Breast epithelium (tissue), 3 donors: ENCODE results near the gene CNKSR3.
"Not testable (repeated sequence)": the region's sequence is repeated elsewhere in the genome, so short reads cannot be mapped to it uniquely, and the experiment has no call there.

Experiments used
- CTCF ChIP-seq, 3 donors: fragments of 450-650 bp; IDR thresholded peaks; one replicate each; pipeline ENCODE4 v1.5.1; 2016 to 2017; ENCODE audit warnings: antibody characterized with exemption in 3 of 3, mild to moderate bottlenecking in 3 of 3, moderate library complexity in 3 of 3
- POLR2A ChIP-seq: fragments of 450-650 bp; IDR thresholded peaks from one replicate; pipeline ENCODE4 v1.6.1; 2016; ENCODE audit warnings: antibody characterized with exemption, mild to moderate bottlenecking, moderate library complexity

GRCh38 chr6:154515076-154515475 is 4.6 kb upstream of the CNKSR3 start:
- not testable (repeated sequence) for TF ChIP-seq CTCF (IDR thresholded peaks at IDR 0.05); POLR2A
